Bronchial epithelial cell (primary cell): ENCODE results near the gene LMCD1. TPM values are rescaled to one million over a fixed set of nuclear protein-coding genes. Genes with fewer than 3 reads are reported as not detected.

ENCODE experiments used
- DNase-seq: peaks from one replicate; pipeline ENCODE4 v3.0.0-alpha.2; 2010; ENCODE audit warnings: low read depth
- FAIRE-seq: peaks from 2 replicates; lab custom pipeline; 2011; peaks lifted over from hg19 to GRCh38; lab: Jason Lieb, UNC
- H3K27me3 ChIP-seq: 2 replicates; pipeline ENCODE4 v1.5.1; 2011; ENCODE audit warnings: low read length; ENCODE audit not compliant: control insufficient read depth, insufficient read depth
- H3K36me3 ChIP-seq: 2 replicates; pipeline ENCODE4 v1.5.1; 2011; ENCODE audit warnings: low read length; ENCODE audit not compliant: control insufficient read depth, insufficient read depth
- H3K4me3 ChIP-seq: 2 replicates; pipeline ENCODE4 v1.5.1; 2011; ENCODE audit warnings: mild to moderate bottlenecking, low read depth, low read length, control low read depth
- total RNA-seq: library from RNA; depleted of rRNA; stranded (reverse); fragments of >200 nt; gene quantifications from 2 replicates; pipeline ENCODE4 v1.2.1, GENCODE V29; 2014
- TF ChIP-seq, protein P1 (sequence below): IDR thresholded peaks from 2 replicates; pipeline ENCODE4 v1.5.1; 2011; ENCODE audit warnings: mild to moderate bottlenecking, moderate library complexity, low read length, control low read depth, inconsistent platforms; ENCODE audit not compliant: insufficient read depth, severe bottlenecking

Gene LMCD1
- total RNA-seq, 1 donor from 2014 or later = 2.6 TPM

DNA sequence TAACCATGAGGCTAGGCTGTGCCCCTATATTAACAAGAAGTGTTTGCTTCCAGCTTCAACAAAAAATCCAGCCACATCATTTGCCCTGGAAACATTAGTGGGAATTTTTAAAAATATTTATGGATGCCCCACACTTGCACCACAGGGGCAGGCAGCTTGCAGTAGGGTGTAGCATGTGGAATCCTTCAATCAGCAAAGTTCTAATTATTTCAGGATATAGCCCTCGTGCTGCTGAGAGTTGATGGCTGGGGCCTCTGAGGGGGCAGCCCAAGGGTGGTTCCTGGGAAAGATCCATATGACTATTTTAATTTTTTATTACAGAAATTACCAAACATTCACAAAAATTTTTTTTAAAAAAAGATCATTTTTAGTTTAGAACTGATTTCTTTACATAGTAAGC, 35.1 kb upstream of the LMCD1 start:
- no peaks in the 10 kb centered on the region for H3K27me3 ChIP-seq
- FAIRE-seq = no peak
- no peak for DNase-seq
- H3K4me3 ChIP-seq = no peak overlapping the region
- H3K36me3 ChIP-seq = no peaks in the 10 kb centered on the region
- TF ChIP-seq, protein P1, sequence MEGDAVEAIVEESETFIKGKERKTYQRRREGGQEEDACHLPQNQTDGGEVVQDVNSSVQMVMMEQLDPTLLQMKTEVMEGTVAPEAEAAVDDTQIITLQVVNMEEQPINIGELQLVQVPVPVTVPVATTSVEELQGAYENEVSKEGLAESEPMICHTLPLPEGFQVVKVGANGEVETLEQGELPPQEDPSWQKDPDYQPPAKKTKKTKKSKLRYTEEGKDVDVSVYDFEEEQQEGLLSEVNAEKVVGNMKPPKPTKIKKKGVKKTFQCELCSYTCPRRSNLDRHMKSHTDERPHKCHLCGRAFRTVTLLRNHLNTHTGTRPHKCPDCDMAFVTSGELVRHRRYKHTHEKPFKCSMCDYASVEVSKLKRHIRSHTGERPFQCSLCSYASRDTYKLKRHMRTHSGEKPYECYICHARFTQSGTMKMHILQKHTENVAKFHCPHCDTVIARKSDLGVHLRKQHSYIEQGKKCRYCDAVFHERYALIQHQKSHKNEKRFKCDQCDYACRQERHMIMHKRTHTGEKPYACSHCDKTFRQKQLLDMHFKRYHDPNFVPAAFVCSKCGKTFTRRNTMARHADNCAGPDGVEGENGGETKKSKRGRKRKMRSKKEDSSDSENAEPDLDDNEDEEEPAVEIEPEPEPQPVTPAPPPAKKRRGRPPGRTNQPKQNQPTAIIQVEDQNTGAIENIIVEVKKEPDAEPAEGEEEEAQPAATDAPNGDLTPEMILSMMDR = no peak

DNA sequence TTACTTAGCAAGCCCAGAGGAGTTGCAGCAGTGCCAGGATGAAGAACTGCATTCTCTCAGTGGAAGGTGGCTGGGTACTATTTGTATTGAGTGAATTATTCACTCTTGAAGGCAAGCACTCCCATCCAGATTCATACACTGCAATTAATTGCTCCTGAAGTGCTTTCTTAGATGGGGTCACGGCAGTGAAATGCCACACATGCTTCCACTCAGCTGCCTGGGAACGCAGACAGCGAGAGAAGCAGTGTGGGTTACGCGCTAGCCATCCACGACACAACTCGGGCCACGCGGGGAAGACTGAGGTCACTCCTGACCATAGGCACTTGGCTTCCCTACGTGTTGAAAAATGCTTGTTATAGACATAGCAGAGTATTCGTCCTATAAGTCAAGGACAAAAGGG, 30.8 kb upstream of the LMCD1 start:
- Histone ChIP-seq H3K36me3 (no peaks in the 10 kb centered on the region), H3K4me3 (no peak overlapping the region), H3K27me3 (no peaks in the 10 kb centered on the region)
- TF ChIP-seq, protein P1 = no peak
- FAIRE-seq (no peak), DNase-seq (no peak)

DNA sequence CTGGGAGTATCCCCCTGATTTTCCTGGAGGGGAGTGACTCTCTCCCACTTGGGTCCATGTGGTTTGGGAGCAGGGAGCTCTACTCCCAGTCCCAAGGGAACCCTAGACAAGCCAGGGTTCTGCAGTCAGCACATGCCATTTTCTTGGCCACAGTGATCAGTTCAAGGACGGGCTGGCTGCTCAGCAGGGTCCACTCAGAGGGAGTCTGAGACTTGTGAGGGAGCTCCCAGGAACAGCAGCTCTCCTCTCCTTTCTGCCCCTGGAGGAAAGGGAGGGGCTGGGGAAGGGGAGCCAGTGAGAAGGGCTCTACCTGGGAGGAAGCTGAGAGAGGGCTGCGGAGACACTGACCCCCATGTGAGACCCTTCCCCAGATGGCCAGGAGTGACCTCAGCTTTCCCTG, 29.1 kb upstream of the LMCD1 start:
- DNase-seq = no peak
- Histone ChIP-seq H3K4me3 (no peak overlapping the region), H3K36me3 (no peaks in the 10 kb centered on the region), H3K27me3 (no peaks in the 10 kb centered on the region)
- TF ChIP-seq, protein P1 = no peak
- no peak for FAIRE-seq

DNA sequence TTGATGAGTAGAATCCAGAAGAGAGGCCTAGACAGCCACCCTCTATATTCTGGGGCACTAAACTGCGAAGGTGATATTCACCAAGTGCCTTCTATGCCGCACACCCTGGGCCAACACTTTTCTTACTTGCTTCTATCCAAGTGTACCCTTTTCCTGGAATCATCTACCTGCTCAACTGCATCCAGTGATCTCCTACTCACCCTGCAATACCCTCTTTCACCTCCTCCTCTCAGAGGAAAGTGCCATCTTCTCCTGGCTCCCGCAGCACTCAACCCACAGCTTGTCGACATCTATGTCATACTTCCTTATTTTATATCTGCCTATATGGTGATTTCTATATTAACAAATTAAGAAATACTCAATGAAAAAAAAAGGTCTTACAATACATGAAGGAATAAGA, 28.6 kb upstream of the LMCD1 start:
- TF ChIP-seq, protein P1 = no peak
- DNase-seq (no peak), FAIRE-seq (no peak)
- H3K27me3 ChIP-seq = no peaks in the 10 kb centered on the region
- H3K36me3 ChIP-seq = no peaks in the 10 kb centered on the region
- H3K4me3 ChIP-seq = no peak overlapping the region

DNA sequence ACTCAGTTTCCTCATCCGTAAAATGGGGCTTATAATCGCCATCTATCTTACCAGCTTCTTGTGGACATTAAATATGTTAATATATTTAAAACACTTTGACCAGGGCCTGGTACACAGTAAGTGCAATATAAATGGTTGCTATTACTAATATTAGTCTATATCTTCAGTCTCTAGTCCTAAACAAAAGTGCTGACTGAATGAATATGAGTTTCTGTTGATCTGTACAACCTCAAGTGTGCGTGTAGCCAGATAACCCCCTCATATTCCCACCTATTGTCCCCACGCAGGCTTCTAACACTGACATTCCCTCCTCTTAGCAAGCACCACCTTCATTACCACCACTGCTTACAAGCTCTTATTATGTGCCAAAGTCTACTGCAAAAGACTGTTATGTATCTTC, 27.6 kb upstream of the LMCD1 start:
- DNase-seq (no peak), FAIRE-seq (no peak)
- no peak overlapping the region for H3K4me3 ChIP-seq
- TF ChIP-seq, protein P1 = no peak
- no peaks in the 10 kb centered on the region for H3K27me3 ChIP-seq
- H3K36me3 ChIP-seq = no peaks in the 10 kb centered on the region

DNA sequence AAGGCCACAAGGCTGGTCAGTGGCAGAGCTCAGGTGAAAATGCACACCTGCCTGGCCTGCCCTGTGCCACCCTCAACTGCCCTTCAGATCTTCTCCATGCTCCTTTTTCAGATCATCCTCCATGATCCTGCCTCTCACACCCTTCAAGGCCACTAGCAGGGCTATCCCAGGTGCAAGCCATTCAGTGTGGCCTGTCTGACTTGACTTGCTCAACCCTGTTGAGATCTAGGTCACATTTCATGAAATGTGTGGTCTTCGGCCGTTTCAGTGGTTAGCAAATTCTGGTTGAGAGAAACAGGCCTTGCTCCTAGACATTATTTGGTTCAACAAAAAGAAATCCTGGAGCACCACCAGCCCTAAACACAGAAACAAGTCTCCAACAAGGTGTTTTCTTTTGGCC, 26.6 kb upstream of the LMCD1 start:
- DNase-seq (no peak), FAIRE-seq (no peak)
- Histone ChIP-seq H3K36me3 (no peaks in the 10 kb centered on the region), H3K27me3 (no peaks in the 10 kb centered on the region), H3K4me3 (no peak overlapping the region)
- TF ChIP-seq, protein P1 = no peak
